GM18873 (cell line): ENCODE results near the gene ATAD3A.
"Not testable (repeated sequence)": the region's sequence is repeated elsewhere in the genome, so short reads cannot be mapped to it uniquely, and the experiment has no call there.

Experiments
- ATAC-seq: cut with Tn5 transposase; IDR thresholded peaks from one replicate; pipeline ENCODE4 v1.9.1; 2021; ENCODE audit warnings: mild to moderate bottlenecking, moderate library complexity, moderate number of reproducible peaks; ENCODE audit not compliant: unreplicated experiment, low FRiP score

Gene ATAD3A

DNA sequence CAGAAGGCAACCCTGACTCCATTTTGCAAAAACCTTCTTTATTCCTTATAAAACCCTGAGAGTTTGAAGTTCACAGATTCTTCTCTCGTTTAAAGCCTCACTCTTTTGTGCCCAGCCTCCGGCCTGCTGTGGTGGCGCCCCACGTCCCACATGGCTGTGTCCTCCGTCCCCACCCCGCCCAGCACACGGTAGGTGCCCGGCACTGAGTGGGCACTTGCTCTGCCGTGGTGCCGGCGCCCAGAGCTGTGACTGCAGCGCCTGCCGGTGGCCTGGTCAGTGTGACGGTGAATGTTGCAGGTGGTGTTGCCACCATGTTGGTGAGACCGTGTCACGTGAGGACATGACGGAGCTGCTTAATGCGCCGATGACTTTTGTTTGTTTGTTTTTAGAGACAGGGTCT lies 9.4 kb downstream of the ATAD3A start:
- ATAC-seq, result no peak

DNA sequence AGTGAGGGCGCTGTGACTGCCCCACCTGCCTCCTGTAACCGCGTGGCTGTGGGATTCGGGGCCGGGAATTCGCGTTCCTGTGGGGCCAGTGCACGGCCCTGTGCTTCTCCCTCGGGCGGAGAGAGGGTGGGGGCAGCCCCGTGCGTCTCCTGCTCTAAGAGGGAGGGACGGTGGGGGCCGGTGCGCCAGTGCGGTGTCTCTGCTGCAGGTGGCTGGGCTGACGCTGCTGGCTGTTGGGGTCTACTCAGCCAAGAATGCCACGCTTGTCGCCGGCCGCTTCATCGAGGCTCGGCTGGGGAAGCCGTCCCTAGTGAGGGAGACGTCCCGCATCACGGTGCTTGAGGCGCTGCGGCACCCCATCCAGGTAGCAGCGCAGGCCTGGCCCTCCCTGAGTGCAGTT lies 10.6 kb downstream of the ATAD3A start:
- not testable (repeated sequence) for ATAC-seq

DNA sequence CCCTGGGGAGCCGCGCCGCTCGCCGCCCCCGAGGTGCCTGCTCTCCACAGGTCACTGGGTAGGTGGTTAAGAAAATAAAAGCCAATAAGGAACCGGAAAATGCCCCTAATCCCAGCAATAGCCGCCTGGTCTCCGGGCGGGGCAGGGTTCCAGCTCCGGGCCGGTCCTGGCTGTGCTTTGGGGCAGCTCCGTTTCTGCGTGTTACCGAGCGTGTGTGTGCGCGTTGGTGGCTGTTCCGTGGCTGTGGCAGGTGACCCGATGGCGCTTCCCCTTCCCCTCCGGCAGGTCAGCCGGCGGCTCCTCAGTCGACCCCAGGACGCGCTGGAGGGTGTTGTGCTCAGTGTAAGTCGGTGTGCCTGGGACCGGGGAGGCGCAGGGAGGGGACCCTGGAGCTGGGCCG lies 11.3 kb downstream of the ATAD3A start:
- ATAC-seq, result not testable (repeated sequence)

DNA sequence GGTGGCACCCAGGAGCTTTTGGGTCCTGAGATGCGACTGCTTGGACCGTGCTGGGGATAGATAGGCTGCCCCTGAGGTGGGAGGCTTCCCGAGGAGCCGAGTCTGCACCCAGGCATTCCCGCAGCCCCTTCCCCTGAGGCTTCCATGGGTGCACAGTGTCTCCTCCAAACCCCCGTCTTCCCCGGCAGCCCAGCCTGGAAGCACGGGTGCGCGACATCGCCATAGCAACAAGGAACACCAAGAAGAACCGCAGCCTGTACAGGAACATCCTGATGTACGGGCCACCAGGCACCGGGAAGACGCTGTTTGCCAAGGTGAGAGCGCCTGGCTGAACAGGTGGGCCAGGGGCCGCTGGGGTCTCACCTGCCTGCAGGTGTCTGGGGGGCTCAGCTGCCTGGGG lies 11.7 kb downstream of the ATAD3A start:
- ATAC-seq, result not testable (repeated sequence)

DNA sequence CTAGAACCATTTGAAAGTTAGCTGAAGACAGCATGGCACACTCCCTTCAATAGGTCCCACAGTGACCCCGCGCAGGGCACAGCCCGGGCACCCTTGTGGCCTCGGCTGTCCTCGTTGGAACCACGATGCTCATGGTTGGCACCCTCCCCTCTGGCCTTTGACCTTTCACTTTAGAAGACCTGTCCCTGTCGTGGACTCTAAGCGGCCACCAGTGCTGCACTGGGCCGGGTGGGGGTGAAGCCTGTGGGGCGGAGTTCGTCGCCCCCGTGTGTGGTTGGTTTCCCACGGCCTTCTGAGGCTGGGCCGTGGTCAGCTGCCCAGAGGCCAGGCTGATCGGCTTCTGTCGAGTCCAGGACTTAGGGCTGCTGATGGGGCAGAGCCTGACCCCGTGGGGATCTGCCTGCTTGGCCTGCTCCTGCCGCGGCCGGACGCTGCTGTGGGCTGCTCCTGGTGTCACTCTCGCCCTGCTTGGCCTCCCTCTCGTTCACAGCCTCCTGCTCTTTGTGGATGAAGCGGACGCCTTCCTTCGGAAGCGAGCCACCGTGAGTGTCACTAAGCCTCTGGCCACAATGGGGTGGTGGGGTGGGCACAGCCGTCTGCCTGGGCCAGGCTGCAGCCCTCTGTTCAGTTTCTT lies 12.9 kb downstream of the ATAD3A start:
- ATAC-seq, result not testable (repeated sequence)

DNA sequence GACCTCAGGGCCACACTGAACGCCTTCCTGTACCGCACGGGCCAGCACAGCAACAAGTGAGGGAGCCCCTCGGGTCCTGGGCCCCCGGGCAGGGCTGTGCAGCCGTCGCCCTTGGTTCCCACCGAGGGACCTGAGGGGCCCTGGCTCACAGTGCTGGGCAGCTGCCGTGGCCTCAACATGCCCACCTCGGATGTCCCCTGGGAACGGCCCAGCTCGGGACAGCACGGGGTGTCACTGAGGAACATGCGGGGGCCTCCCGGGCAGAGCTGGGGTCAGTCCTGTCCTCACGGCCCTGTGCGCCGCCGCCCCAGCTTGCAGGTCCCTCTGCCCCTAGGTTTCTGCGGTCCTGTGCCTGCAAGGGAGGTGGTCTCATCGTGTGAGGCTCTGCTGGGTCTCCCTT lies 14.5 kb downstream of the ATAD3A start:
- not testable (repeated sequence) for ATAC-seq

DNA sequence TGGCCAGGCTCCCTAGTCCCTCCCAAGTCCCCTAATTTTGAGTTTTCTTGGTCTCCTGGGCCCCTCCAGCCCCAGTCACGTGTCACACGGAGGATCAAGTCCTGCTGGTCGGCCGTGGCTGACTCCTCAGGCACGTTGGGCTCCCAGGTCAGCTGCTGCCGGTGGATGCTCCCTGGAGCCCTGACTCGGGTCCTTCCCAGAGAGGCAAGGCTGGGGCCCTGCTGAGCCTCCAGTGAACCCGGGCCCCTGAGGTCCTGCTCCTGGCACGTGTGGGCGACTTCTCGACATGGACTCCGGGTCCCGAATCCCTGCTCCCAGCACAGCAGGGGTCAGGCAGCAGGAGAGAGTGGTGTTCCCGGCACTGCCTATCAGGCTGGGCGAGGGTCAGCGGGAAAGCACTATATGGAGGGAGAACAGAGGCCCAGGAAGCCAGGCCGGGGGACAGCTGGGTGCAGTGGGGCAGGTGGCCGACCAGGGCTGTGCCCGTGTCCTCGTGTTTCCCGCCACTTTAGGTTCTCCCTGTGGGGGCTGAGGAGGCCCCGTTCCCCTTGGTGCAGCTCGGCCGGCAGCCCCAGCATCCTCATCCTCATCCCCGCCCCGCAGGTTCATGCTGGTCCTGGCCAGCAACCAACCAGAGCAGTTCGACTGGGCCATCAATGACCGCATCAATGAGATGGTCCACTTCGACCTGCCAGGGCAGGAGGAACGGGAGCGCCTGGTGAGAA lies 15.3 kb downstream of the ATAD3A start:
- no peak for ATAC-seq

DNA sequence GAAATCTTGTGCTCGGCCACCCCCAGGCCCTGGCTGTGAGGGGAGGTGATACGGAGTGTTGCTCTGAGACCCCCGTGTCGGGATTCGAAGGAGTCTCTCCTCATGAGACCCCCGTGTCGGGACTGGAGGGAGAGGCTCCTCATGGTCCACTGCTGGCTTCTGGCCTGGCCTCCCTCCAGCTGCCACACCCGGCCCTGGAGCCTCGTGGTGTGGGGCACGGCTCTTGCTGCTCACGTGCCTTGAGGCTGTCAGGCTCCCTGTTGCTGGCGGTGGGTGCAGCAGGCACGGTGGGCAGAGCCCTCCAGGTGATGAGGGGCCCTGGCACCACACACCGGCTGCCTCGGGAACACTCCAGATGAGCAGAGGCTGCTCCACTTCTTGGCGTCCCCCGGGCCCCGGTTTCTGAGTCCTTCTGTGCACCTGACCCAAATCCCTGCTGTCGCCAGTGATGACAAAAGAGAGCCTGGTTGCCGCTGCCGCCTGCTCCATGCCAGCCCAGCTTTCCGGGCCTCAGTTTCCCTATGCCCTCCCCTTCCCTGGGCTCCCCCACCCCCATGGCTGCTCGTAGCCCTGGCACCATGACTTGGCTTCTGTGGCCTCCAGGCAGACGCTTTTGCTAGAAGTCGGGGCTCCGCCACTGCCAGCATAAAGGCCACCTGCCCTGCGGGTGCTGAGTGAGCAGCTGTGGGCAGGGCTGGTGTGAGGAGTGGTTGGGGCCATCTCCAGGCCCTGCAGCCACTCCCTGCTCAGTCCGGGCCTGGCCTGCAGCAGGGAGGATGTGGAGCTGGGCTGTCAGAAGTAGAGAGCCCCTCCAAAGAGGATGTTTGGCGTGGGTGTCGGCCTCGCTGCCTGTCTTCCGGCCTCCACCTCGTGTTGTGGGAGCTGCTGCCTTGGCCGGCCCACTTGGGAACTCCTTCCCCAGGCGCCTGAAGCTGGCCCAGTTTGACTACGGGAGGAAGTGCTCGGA lies 16.6 kb downstream of the ATAD3A start:
- ATAC-seq, result no peak

DNA sequence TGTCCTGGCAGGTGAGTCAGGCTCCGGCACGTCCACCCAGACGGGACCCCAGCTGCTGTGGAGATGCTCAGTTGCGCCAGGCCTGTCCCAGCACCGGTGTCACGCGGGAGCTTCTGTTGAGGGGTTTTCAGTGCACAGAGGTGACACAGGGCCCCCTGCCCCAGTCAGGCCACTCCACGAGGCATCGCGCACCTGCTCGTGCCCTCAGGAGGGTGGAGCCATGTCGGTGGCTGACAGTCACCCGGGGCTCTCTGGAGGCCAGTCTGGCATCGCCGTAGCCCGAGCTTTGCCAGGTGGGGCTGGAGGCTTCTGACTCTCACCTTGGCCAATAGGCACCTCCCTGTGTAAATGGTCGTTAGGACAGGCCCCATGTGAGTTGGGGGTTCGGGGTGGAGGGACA lies 17.4 kb downstream of the ATAD3A start:
- no peak for ATAC-seq

DNA sequence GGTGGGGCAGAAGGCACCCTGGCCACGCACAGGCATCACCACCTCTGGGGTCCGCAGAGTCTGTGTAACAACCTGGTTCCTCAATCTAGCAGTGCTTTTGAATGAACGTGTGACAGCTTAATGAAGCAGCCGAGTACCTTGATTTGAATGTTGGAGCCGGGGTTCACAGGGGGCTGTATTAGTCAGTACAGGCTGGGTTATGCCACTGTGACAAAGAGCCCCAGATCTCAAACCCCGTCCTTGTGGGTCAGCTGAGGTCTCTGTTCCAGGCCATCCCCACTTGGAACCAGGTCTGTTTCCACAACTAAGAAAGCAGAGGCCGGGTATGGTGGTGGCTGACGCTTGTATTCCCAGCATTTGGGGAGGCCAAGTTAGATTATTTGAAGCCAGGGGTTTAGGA lies 18.0 kb downstream of the ATAD3A start:
- no peak for ATAC-seq

DNA sequence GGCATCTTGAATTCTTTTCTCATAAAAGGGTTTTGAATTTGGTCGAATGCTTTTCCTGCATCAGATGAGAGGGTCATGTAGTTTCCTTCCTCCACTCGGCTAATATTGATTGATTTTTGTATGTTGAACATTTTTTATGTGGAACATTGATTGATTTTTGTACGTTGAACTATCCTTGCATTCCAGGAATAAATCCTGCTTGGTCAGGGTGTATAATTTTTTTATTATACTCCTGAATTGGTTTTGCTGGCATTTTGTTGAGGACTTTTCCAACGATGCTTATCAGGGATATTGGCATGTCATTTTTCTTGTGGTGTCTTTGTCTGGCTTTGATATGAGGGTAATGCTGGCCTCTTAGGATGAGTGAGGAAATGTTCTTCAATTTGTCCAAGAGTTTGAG lies 20.0 kb downstream of the ATAD3A start:
- no peak for ATAC-seq

DNA sequence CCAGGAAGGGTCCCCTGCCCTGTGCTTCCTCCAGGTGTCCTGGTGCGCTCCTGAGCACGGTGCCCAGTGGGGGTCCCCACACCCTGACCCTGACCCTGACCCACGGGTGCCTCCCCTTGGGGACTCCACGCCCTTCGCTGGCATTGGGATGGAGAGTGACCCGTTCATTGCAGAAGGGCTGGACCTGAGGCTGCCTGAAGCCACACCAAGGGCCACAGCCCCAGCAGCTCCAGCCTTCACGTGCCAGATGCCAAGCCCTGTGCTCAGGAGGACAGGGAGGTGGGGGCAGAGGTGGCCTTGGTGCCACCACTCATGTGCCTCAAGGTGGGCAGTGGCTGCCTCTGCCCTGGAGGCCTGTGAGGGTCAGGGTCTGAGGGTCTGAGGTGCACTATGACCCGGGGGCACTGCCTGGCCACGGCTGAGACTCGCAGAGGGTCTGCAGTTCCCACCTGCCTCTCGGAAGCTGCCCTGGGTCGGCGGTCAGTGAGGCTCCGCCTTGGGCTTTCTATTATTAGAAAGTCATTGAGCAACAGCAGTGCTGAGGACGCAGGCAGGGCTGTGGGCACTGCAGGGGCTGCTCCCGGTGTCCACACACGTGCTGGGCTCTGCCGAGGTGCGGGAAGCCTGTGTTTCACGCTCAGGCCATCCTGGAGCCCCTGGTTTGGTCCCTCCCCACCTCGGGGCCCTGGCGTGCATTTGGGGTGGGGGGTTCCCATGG lies 21.4 kb downstream of the ATAD3A start:
- ATAC-seq, result not testable (repeated sequence)

DNA sequence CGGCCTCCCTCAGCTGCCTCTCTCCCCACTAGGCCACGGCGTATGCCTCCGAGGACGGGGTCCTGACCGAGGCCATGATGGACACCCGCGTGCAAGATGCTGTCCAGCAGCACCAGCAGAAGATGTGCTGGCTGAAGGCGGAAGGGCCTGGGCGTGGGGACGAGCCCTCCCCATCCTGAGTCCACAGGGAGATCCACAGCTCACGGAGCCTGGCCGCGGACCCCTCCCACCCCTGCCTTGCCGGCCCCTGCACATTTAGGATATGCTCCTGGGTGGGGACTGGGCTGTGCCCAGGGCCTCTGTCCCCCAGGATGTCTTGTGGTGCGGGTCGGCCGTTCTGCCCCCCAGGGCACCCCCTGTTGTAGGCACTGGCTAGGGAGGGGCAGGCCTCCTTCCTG lies 21.9 kb downstream of the ATAD3A start:
- ATAC-seq, result not testable (repeated sequence)

DNA sequence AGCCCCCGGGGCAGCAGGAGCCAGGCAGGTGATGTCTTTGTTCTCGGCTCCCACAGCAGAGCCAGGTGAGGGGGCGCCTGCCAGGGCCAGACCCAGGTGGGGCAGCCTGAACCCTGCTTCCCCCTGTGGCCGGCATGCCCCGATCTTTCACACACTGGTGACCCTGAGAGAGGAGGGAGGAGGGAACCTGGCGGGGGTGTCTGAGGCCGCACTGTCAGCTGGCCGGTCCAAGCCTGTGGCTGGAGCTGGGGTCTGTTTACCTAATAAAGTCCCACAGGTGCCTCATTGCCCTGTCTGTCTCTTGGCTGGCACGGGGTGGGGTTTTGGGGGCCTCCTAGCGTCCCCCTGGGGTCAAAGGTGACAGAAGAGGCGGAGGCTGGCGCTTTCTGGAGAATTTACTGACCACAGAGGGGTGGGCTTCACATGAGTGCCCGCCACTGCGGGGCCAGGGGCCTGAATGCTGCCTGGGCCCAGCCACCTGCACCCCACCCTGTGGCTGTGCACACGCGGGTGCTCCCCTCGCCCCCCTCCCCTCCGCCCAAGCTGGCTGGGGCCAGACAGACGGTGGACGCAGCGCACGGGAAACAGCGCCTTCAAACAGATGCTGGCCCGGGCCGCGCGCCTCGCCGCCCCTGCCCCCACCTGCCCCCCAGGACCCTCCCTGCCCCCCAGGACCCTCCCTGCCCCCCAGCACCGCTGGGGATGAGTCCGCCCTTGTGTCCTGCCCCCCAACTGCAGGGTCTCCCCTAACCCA lies 22.6 kb downstream of the ATAD3A start:
- no peak for ATAC-seq

DNA sequence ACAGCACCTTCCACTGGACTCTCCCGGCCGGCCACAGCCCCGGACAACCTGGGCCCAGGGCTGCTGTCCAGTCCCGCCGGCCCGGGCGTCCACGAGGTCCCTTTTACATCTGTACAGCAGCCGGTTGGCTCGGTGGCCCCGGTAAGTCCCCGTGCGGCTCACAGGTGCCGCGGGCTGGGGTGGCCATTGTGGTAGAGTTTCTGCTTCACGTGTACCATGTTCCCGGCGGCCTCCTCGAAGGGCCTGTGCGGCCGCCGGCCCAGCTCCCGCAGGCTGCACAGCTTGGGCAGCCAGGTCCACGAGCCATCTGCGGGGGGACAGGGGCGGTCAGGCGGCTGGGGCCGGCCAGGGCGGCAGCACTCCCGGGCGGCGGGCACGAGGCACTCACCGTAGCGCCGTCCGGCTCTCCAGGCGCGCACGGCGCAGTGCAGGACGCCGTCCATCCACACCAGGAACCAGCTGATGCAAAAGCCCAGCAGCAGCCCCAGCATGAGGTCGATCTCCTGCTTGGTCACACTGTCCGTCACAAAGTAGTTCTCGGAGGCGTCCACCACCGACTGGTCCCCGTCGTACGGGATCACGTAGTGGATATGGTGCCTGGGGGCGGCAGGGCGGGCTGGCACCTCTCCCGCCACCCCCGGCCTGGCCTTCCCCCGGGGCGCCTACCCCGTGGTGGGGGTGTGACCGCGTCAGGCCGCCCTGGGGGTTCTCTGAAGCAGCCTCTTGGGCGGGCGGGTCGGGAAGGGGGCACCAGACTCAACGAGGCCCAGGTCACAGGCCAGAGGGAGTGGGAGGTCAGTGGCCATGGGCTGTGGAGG lies 23.4 kb downstream of the ATAD3A start:
- no peak for ATAC-seq

DNA sequence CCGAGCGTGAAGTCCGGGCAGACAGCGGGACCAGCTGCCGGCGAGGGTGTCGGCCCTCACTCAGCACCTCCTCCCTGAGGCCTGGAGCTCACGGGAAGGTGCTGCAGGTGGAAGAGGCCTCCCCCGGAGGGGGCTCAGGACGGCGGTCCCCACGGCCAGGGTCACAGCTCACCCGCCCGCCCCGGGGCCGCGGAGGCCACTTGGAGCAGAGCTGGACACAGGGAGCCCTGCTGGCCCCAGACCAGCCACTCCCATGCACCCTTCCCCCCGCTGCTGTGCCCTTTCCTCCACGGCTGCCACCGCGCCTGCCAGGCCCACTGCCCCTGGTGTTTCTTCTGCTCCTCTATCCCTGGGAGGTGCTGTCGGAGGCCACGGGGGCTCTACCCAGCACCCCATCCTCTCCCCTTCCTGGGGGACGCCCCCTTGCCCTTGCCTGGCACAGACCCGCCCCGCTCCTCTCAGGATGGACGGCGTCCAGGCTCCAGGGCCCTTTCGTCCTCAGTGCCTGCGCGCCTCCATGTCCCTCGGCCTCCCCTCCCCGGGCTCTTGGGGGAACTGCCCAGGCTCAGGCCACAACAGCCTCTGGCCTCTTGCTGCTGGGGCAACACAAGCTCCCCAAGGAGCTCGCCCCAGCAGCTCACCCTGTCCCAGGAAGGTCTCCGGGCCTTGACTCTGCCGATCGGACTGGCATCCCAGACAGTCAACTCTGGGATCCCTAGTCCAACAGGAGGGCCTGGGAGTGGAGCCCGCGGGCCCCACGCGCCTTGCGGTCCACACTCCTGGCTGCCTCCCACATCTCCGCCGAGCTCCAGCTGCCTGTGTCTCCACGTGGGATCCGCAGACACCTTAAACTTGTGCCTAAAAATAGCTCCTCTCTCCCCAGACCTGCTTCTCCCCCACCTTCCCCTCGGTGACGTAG lies 24.3 kb downstream of the ATAD3A start:
- no peak for ATAC-seq

DNA sequence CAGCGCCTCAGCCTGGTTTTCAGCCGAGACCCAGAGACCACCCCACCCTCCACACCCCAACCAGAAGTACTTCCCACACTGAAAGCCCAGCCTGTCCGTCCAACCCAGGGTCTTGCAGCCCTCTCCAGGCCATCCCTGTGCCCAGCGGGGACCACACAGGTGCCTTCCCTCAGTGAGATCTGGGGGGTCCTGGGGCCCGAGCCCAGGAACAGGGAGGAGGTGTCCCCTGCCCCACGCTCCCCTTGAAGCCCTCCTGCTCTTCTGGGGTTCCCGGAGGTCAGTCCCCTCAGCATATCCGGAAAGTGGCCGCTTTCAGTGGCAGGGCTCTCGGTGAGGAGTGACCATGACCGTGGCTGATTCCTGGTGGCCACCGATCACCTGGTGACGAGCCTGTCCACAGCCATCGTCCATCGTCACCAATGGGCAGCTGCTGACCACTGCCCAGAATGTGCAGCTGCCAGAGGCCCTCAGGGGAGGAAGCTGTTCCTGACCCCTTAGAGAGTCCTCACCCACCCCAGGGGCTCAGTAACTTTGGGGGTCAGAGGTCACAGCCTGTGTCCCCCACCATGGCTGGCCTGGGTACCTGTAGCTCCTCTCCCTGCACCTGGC lies 25.1 kb downstream of the ATAD3A start:
- ATAC-seq, result no peak
